MM.1S (cell line): ENCODE results near the gene COLQ.

Experiments used
- CTCF ChIP-seq: fragments of 300-600 bp; sonication (generic); IDR thresholded peaks from 2 replicates; pipeline ENCODE4 v1.5.1; 2016; ENCODE audit warnings: antibody characterized with exemption, low read length, mixed read lengths
- EZH2 ChIP-seq: fragments of 300-600 bp; sonication (generic); optimal IDR thresholded peaks from 2 replicates; pipeline ENCODE3; 2017; ENCODE audit warnings: low read depth, mild to moderate bottlenecking, antibody characterized with exemption, low read length, mixed read lengths
- EZH2phosphoT487 ChIP-seq: fragments of 300-600 bp; sonication (generic); IDR thresholded peaks from 2 replicates; pipeline ENCODE4 v1.6.1; 2018; ENCODE audit warnings: antibody characterized with exemption, low read length

- no peak for TF ChIP-seq CTCF
- TF ChIP-seq EZH2, result no peak
- no peak for TF ChIP-seq EZH2phosphoT487
These were observed 43.4 kb downstream of the COLQ start for GRCh38 chr3:15477951-15478639.
